HG03558 (cell line): ENCODE measurements around the gene DNAH6.
"Not testable (repeated sequence)": the region's sequence is repeated elsewhere in the genome, so short reads cannot be mapped to it uniquely, and the experiment has no call there.

Experiments
- ATAC-seq: cut with Tn5 transposase; IDR thresholded peaks from one replicate; pipeline ENCODE4 v1.9.1; 2021; ENCODE audit warnings: moderate number of reproducible peaks; ENCODE audit not compliant: unreplicated experiment; ENCODE audit errors: extremely low read depth

The DNAH6 gene

DNA sequence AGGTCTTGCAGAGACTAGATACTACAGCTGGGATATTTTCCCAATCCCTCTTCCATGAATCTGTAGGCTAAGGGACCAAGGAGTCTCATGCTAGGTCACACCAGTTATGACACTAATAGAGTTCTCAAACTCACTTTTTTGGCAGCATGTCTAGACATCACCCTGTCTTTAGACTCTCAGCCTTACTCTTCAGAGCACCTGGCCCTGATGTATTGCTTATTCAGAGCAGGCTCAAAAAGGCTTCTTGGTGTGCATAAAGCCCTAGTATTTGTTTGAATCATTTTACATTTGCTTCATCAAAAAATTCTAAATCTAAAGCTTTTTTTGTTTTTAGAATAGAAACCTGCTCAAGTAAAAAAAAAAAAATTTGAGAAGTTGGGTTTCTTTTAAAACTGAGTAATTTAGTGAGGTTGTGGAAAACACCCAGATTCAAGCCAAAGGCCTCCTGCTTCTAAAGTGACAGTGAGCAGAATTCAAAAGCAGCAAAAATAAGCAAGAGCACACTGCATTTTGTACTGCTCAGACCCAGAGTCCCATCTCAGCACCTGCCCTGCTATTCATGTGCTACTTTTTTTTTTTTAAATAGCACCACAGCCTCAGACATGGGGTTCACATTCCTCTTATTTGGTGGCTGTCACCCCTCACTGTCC lies 18.0 kb upstream of the DNAH6 start:
- ATAC-seq = no peak

GRCh38 chr2:84511024-84511423 lies 5.3 kb upstream of the DNAH6 start:
- not testable (repeated sequence) for ATAC-seq

DNA sequence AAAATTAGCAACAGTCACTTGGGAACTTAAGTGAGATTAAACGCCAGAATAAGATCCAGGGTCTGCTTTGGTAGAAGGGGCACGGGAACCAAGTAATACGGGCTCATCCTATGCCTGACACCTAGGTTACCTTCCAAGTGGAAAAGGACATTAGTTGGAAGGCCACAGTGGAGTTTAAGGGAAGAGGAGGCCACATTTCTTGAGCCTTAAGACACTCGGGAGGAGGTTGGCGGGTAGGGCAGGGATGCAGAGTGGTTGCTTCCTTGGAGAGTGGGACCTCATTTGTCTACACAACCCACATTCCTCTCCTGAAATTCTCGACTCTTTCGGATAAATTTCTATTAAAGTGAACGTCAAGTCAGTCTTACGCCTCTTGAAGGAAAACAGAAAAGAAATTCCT lies 510 bp upstream of the DNAH6 start:
- no peak for ATAC-seq

DNA sequence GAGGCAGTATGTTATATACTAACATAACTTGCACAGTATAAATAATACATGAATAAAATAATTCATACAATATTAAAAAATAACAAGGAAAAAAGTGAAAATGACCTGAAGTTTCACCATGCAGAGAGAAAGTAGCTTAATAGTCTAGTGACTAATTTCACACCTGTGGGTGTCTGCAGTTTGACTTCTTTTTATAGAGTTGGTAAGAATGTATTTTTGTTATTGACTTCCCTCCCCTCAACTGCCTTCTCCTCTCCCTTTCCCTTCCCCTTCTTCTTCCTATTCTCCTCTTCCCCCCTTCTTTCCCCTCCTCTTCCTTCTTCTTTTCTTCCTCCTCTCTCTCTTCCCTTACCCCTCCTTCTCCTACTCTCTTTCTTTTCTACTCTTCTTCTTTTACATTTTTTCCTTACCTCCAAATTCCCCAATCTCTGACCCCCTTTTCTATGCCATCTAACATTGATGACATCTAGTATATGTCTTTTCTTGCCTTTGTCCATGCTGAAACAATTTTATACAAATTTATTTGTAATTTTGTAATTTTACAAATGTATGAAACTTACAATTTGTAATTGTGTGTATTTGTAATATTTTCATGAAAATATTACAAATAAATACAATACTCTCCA lies 3.1 kb downstream of the DNAH6 start:
- no peak for ATAC-seq

GRCh38 chr2:84526562-84526961 lies 10.3 kb downstream of the DNAH6 start:
- no peak for ATAC-seq

- no peak for ATAC-seq
Measured at GRCh38 chr2:84527137-84528129, 11.1 kb downstream of the DNAH6 start.

DNA sequence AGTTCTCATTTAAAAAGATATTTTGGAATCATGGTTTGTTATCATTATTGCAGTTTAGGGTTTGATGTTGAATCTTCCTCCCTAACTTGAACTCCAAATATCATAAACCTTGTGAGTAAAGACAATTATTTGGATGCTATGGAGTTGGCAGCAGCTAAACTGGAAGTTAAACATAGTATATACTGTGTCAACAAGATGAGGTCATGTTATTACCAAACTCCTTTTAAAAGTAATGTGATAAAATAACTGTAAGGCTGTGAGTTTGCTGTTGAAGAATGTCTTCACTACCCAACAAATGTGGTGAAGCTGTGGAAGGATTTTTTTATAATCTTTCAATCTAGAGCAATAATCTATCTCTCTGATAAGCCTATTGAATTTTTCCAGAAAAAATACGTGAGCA lies 16.0 kb downstream of the DNAH6 start:
- no peak for ATAC-seq

- no peak for ATAC-seq
Measured at GRCh38 chr2:84534225-84534624, 17.9 kb downstream of the DNAH6 start.

DNA sequence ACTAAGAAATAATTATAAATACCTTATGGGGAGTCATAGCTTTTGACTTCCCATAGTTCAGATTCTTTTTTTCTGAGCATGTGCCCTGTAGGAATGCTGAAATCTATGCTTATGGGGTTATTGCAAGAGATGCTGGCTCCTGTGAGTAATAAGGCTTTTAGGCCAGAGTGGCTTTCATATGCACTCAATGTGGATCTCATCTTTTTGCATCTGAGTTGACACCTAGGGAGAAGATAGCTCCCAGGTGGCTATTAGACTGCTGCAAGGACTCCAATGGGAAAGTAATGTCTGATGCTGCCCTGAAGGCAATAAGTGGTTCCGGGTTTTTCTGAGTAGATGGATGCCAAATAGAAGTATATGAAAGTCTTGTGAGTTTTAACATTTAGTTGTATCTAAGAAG lies 21.0 kb downstream of the DNAH6 start:
- ATAC-seq = no peak

DNA sequence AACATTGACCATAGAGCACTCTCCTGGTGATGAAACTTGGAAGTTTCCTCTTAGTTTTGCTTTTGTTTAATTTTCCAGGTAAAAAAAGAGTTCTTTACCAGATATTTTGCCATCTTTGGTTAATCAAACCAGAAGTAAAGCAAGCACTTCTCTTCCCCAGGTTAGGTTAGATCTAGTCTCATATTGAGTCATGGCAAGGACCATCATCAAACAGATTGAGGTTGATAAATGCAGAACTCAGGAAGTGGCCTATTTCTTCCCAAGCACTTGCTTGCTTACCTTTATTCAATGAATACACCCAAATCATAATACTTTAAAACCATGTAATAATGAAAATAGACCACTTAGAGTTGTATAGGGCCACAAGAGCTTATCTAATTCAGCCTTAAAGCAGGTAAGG lies 23.4 kb downstream of the DNAH6 start:
- no peak for ATAC-seq

GRCh38 chr2:84545005-84545404 lies 28.7 kb downstream of the DNAH6 start:
- no peak for ATAC-seq

DNA sequence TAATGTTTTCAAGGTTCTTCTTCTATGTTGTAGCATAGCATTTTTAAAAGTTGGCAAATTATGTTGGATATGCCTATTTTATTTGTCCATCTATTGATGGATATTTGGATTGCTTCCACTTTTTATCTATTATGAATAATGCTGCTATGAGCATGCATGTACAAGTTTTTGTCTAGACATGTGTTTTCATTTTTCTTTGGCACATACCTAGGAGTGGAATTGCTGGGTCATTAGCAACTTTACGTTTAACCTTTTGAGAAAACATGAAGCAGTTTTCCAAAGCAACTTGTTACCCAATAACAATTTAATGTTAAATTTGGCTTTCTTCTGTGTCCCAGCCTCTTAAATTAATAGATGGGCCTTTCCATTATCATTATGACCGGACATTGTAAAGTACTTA lies 30.3 kb downstream of the DNAH6 start:
- no peak for ATAC-seq

DNA sequence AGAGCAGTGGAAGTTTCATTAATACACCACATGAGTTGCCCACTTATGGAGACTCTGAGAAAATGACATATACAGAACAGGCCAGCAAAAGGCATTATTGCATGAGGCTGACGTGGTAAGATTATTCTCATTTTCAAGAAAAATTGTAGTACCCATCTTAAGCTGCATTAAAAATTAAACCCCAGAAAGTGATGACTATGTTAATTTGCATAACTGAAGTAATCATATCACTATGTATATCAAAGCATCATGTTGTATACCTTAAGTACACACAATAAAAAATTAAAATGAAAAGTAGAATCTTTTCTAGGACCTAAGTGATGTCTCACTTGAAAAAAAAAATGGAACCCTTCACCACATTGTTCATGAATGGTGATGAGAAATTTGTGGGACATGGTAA lies 32.0 kb downstream of the DNAH6 start:
- ATAC-seq = no peak

- no peak for ATAC-seq
Measured at GRCh38 chr2:84550916-84551315, 34.6 kb downstream of the DNAH6 start.

- ATAC-seq = not testable (repeated sequence)
Measured at GRCh38 chr2:84551526-84551925, 35.2 kb downstream of the DNAH6 start.

DNA sequence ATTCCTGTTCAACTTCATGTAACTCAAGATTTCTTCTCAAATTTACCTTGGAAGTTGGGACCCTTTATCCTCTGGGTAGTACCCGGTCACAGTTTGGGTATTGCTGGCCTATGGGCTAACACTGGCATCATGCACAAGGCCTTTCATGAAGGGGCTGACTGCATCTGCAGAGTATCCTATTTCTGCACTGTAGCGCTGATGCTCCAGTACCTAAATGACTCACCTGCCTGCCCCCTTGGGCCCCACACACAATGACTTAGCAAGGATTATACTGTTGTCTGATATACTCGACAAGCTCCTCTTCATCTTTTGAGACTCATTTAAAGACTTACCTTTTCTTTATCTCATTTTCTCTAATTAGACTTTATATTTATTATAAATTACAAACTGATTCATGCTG lies 39.9 kb downstream of the DNAH6 start:
- ATAC-seq = peak; percentile 82

DNA sequence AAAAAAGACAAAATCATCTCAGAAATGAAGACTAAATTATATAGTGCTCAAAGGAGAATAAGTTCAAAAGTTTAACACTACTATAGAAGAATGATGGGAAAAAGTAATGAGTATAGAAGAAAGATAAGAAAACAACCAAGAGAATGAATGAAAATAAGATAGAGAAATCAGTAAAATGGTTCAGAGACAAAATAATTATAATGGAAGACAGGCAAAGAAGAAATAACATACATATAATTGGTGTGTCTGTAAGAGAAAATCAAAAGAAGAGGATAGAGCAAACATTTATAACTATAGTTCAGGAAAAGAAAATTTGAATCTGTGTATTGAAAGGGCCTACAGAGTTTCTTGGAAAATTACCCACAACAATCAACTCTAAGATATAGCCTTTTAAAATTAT lies 43.5 kb downstream of the DNAH6 start:
- no peak for ATAC-seq

- ATAC-seq = no peak
Measured at GRCh38 chr2:84579661-84580060, 63.4 kb downstream of the DNAH6 start.

- no peak for ATAC-seq
Measured at GRCh38 chr2:84603911-84604310, 87.6 kb downstream of the DNAH6 start.

DNA sequence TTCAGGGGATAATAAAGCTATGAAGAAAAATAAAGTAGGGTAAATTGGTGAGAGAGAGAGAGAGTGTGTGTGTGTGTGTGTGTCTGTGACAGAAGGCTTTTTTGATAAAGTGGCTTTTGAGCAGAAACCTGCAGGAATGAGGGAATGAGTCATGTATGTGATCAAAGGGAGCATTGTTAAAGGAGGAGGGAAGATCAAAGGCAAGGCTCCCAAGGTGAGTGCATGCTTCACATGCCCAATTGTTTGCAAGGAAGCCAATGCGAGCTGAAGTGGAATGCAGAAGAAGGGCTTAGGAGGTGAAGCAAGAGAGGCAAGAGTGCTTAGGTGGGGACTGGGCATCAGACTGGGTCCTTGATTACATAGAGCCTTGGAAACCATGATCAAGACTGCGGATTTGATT lies 96.8 kb downstream of the DNAH6 start:
- ATAC-seq = no peak

GRCh38 chr2:84619794-84620371 lies 103.6 kb downstream of the DNAH6 start:
- no peak for ATAC-seq
